ENCODE results near the gene SNX27. TPM values are rescaled to one million over a fixed set of nuclear protein-coding genes. Genes with fewer than 3 reads are reported as not detected.

The SNX27 gene
- polyA plus RNA-seq, 1 donor (not counting 4 experiments of a cell fraction or from before 2014, with no cell fraction given), result 15.7 TPM

- DNase-seq (ENCODE audit: low read depth, low spot score), result no peak
- Histone ChIP-seq H3K79me2 (ENCODE audit: control insufficient read depth, insufficient read depth, low read length) (no peaks in the 10 kb centered on the region), H3K27ac (ENCODE audit: control insufficient read depth, insufficient read depth, low read length) (no peak overlapping the region), H2AFZ (ENCODE audit: control insufficient read depth, low read length) (no peak overlapping the region), H3K27me3 (ENCODE audit: control insufficient read depth, extremely low read depth, insufficient read depth, low read length) (no peaks in the 10 kb centered on the region), H3K36me3 (ENCODE audit: control insufficient read depth in 2 of 2, extremely low read depth in 1 of 2, insufficient read depth in 2 of 2, low read length in 2 of 2) (no peaks in the 10 kb centered on the region), H3K4me3 (ENCODE audit: control insufficient read depth in 2 of 3, extremely low read depth in 1 of 3, insufficient read depth in 2 of 3, low read depth in 1 of 3, low read length in 3 of 3) (no peak overlapping the region), H3K4me2 (ENCODE audit: control insufficient read depth, extremely low read depth, insufficient read depth, low read depth, low read length) (no peak overlapping the region), H3K4me1 (ENCODE audit: control insufficient read depth, extremely low read depth, insufficient read depth, low read length) (no peaks in the 10 kb centered on the region), H3K9me3 (ENCODE audit: control insufficient read depth, low read depth, low read length) (no peaks in the 10 kb centered on the region), H3K9me1 (ENCODE audit: control insufficient read depth, extremely low read depth, insufficient read depth, low read length) (no peaks in the 10 kb centered on the region), H3K9ac (ENCODE audit: control insufficient read depth, extremely low read depth, insufficient read depth, low read length) (no peak overlapping the region), H4K20me1 (ENCODE audit: control insufficient read depth, extremely low read depth, insufficient read depth, low read length) (no peaks in the 10 kb centered on the region)
- no peak for TF ChIP-seq EZH2 (IDR thresholded peaks at IDR 0.05; ENCODE audit: low read length)
- no peak for TF ChIP-seq CTCF (optimal IDR thresholded peaks at IDR 0.05 in 1 of 3, IDR thresholded peaks at IDR 0.05 in 1 of 3, conservative IDR thresholded peaks at IDR 0.05 in 1 of 3; ENCODE audit: extremely low read depth in 1 of 3, insufficient read depth in 2 of 3, low read length in 3 of 3)
- FAIRE-seq, result no peak
- dilution Hi-C loops (cut with MboI; ENCODE audit: extremely low pct_ligation_motif_present, low sequenced_read_pairs), result no loop called here
These were observed 116.6 kb downstream of the SNX27 start for GRCh38 chr1:151728151-151729054.

- H3K79me2 ChIP-seq (ENCODE audit: control insufficient read depth, insufficient read depth, low read length), result no peaks in the 10 kb centered on the region
- H4K20me1 ChIP-seq (ENCODE audit: control insufficient read depth, extremely low read depth, insufficient read depth, low read length), result no peaks in the 10 kb centered on the region
- no peak overlapping the region for H3K4me3 ChIP-seq (ENCODE audit: control insufficient read depth in 2 of 3, extremely low read depth in 1 of 3, insufficient read depth in 2 of 3, low read depth in 1 of 3, low read length in 3 of 3)
- dilution Hi-C loops (cut with MboI; ENCODE audit: extremely low pct_ligation_motif_present, low sequenced_read_pairs), result no loop called here
- H3K36me3 ChIP-seq (ENCODE audit: control insufficient read depth in 2 of 2, extremely low read depth in 1 of 2, insufficient read depth in 2 of 2, low read length in 2 of 2), result no peaks in the 10 kb centered on the region
- TF ChIP-seq CTCF (optimal IDR thresholded peaks at IDR 0.05 in 1 of 3, IDR thresholded peaks at IDR 0.05 in 1 of 3, conservative IDR thresholded peaks at IDR 0.05 in 1 of 3; ENCODE audit: extremely low read depth in 1 of 3, insufficient read depth in 2 of 3, low read length in 3 of 3) (no peak), EZH2 (IDR thresholded peaks at IDR 0.05; ENCODE audit: low read length) (no peak)
- no peaks in the 10 kb centered on the region for H3K27me3 ChIP-seq (ENCODE audit: control insufficient read depth, extremely low read depth, insufficient read depth, low read length)
- H2AFZ ChIP-seq (ENCODE audit: control insufficient read depth, low read length), result no peak overlapping the region
- no peaks in the 10 kb centered on the region for H3K4me1 ChIP-seq (ENCODE audit: control insufficient read depth, extremely low read depth, insufficient read depth, low read length)
- no peaks in the 10 kb centered on the region for H3K9me1 ChIP-seq (ENCODE audit: control insufficient read depth, extremely low read depth, insufficient read depth, low read length)
- no peak for FAIRE-seq
- no peak overlapping the region for H3K27ac ChIP-seq (ENCODE audit: control insufficient read depth, insufficient read depth, low read length)
- no peak for DNase-seq (ENCODE audit: low read depth, low spot score)
- H3K4me2 ChIP-seq (ENCODE audit: control insufficient read depth, extremely low read depth, insufficient read depth, low read depth, low read length), result no peak overlapping the region
- no peaks in the 10 kb centered on the region for H3K9me3 ChIP-seq (ENCODE audit: control insufficient read depth, low read depth, low read length)
- no peak overlapping the region for H3K9ac ChIP-seq (ENCODE audit: control insufficient read depth, extremely low read depth, insufficient read depth, low read length)
These were observed 117.5 kb downstream of the SNX27 start for GRCh38 chr1:151729157-151729965.

Measured in keratinocyte (primary cell).